ENCODE data around the gene ANO5. TPM values are rescaled to one million over a fixed set of nuclear protein-coding genes. Genes with fewer than 3 reads are reported as not detected.

The ANO5 gene
- total RNA-seq, 1 donor: 0.63 TPM

GRCh38 chr11:22192289-22192641 is 620 bp upstream of the ANO5 start:
- H3K4me3 ChIP-seq (ENCODE audit: low read length): peak overlapping the region; percentile 28
- H3K27me3 ChIP-seq (ENCODE audit: insufficient read depth, low read length): peaks cover 28% of the 10 kb centered on the region
- H3K4me1 ChIP-seq (ENCODE audit: insufficient read depth, low read length): peaks cover 19% of the 10 kb centered on the region
- no peaks in the 10 kb centered on the region for H3K9me3 ChIP-seq (ENCODE audit: low read depth, low read length)

DNA sequence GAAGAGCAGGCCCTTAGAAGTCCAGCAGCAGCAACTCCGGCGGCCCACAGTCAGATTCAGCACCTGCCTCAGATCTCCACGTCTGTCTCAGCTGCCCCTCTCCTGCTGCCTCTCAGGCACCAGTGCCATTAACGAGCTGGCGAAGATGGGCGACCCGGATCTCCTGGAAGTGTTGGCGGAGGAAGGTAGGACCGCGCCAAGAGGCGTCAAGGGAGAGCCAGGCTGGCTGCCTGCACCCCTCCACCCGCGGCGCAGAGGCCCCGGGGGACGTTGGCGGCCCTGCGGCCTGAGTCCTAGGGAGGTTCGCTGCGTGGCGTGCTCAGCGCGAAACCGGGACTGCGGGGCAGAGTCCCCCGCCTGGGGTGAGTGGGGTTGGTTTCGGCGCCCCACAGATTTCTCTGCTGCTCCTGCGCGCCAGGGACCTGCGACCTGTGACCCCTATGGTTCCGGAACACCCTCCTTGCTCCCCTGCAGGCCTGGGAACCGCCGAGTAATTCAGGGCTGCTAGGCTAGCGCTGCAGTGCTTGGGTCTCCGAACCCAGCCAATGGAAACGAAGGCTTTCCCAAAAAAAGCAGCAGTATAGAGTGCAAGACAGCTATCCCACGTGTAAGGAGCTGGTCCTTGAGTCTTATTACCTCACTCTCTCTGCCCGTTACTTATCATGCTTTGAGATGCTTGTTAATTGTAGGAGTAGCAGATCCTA is 615 bp downstream of the ANO5 start:
- H3K27me3 ChIP-seq (ENCODE audit: insufficient read depth, low read length): peaks cover 28% of the 10 kb centered on the region
- H3K4me3 ChIP-seq (ENCODE audit: low read length): peak overlapping the region; percentile 28
- H3K4me1 ChIP-seq (ENCODE audit: insufficient read depth, low read length): peaks cover 19% of the 10 kb centered on the region
- H3K9me3 ChIP-seq (ENCODE audit: low read depth, low read length): no peaks in the 10 kb centered on the region

- Histone ChIP-seq H3K4me3 (ENCODE audit: low read length) (no peak overlapping the region), H3K4me1 (ENCODE audit: insufficient read depth, low read length) (peaks cover 19% of the 10 kb centered on the region), H3K9me3 (ENCODE audit: low read depth, low read length) (no peaks in the 10 kb centered on the region), H3K27me3 (ENCODE audit: insufficient read depth, low read length) (peaks cover 28% of the 10 kb centered on the region)
These were observed 1.4 kb downstream of the ANO5 start for GRCh38 chr11:22194306-22194705.

DNA sequence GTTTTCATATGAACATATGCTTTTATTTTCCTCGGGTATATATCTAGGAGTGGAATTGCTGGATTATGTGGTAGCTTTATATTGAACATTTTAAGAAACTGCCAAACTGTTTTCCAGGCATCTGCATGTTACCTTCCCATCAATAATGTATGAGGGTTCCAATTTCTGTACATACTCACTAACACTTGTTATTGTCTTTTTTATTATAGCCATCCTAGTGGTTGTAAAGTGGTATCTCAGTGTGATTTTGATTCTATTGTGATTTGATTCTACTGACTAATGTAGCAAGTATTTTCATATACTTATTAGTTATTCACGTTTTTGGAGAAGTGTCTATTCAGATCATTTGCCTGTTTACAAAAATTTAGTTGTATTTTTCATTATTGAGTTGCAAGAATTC is 2.0 kb downstream of the ANO5 start:
- Histone ChIP-seq H3K27me3 (ENCODE audit: insufficient read depth, low read length) (peaks cover 28% of the 10 kb centered on the region), H3K9me3 (ENCODE audit: low read depth, low read length) (no peaks in the 10 kb centered on the region), H3K4me3 (ENCODE audit: low read length) (no peak overlapping the region), H3K4me1 (ENCODE audit: insufficient read depth, low read length) (peaks cover 19% of the 10 kb centered on the region)

GRCh38 chr11:22197139-22198005 is 4.5 kb downstream of the ANO5 start:
- Histone ChIP-seq H3K27me3 (ENCODE audit: insufficient read depth, low read length) (peaks cover 17% of the 10 kb centered on the region), H3K4me1 (ENCODE audit: insufficient read depth, low read length) (peaks cover 15% of the 10 kb centered on the region), H3K4me3 (ENCODE audit: low read length) (no peak overlapping the region), H3K9me3 (ENCODE audit: low read depth, low read length) (no peaks in the 10 kb centered on the region)

GRCh38 chr11:22199243-22199642 is 6.4 kb downstream of the ANO5 start:
- Histone ChIP-seq H3K4me3 (ENCODE audit: low read length) (no peak overlapping the region), H3K27me3 (ENCODE audit: insufficient read depth, low read length) (peaks cover 3% of the 10 kb centered on the region), H3K9me3 (ENCODE audit: low read depth, low read length) (no peaks in the 10 kb centered on the region), H3K4me1 (ENCODE audit: insufficient read depth, low read length) (peaks cover 1% of the 10 kb centered on the region)

GRCh38 chr11:22203281-22203680 is 10.4 kb downstream of the ANO5 start:
- H3K4me1 ChIP-seq (ENCODE audit: insufficient read depth, low read length): no peaks in the 10 kb centered on the region
- H3K4me3 ChIP-seq (ENCODE audit: low read length): no peak overlapping the region
- no peaks in the 10 kb centered on the region for H3K9me3 ChIP-seq (ENCODE audit: low read depth, low read length)
- H3K27me3 ChIP-seq (ENCODE audit: insufficient read depth, low read length): no peaks in the 10 kb centered on the region

DNA sequence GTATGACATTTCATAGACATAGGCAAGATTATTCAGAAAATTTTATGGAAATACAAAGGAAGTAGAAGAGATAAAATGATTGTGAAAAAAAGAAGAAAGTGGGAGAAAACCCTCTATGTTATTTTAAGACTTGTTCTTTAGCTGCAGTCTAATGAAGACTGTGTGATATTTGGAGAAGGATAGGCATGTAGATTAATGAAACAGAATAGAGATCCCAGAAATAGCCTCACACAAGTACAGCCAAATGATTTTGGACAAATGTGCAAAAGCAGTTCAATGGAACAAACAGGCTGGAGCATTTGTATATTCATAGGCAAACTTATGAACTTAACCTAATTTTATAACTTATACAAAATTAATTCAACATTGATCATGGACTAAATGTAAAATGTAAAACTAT is 14.3 kb downstream of the ANO5 start:
- no peak overlapping the region for H3K4me3 ChIP-seq (ENCODE audit: low read length)
- no peaks in the 10 kb centered on the region for H3K4me1 ChIP-seq (ENCODE audit: insufficient read depth, low read length)
- H3K27me3 ChIP-seq (ENCODE audit: insufficient read depth, low read length): no peaks in the 10 kb centered on the region
- no peaks in the 10 kb centered on the region for H3K9me3 ChIP-seq (ENCODE audit: low read depth, low read length)

GRCh38 chr11:22208151-22208858 is 15.4 kb downstream of the ANO5 start:
- H3K9me3 ChIP-seq (ENCODE audit: low read depth, low read length): no peaks in the 10 kb centered on the region
- H3K4me3 ChIP-seq (ENCODE audit: low read length): no peak overlapping the region
- H3K4me1 ChIP-seq (ENCODE audit: insufficient read depth, low read length): no peaks in the 10 kb centered on the region
- H3K27me3 ChIP-seq (ENCODE audit: insufficient read depth, low read length): no peaks in the 10 kb centered on the region

GRCh38 chr11:22216940-22217339 is 24.1 kb downstream of the ANO5 start:
- no peaks in the 10 kb centered on the region for H3K27me3 ChIP-seq (ENCODE audit: insufficient read depth, low read length)
- H3K4me3 ChIP-seq (ENCODE audit: low read length): no peak overlapping the region
- H3K9me3 ChIP-seq (ENCODE audit: low read depth, low read length): no peaks in the 10 kb centered on the region
- no peaks in the 10 kb centered on the region for H3K4me1 ChIP-seq (ENCODE audit: insufficient read depth, low read length)

- Histone ChIP-seq H3K4me3 (ENCODE audit: low read length) (no peak overlapping the region), H3K9me3 (ENCODE audit: low read depth, low read length) (no peaks in the 10 kb centered on the region), H3K27me3 (ENCODE audit: insufficient read depth, low read length) (no peaks in the 10 kb centered on the region), H3K4me1 (ENCODE audit: insufficient read depth, low read length) (no peaks in the 10 kb centered on the region)
These were observed 28.3 kb downstream of the ANO5 start for GRCh38 chr11:22221143-22221542.

GRCh38 chr11:22225190-22225589 is 32.3 kb downstream of the ANO5 start:
- H3K27me3 ChIP-seq (ENCODE audit: insufficient read depth, low read length): no peaks in the 10 kb centered on the region
- no peak overlapping the region for H3K4me3 ChIP-seq (ENCODE audit: low read length)
- no peaks in the 10 kb centered on the region for H3K9me3 ChIP-seq (ENCODE audit: low read depth, low read length)
- H3K4me1 ChIP-seq (ENCODE audit: insufficient read depth, low read length): no peaks in the 10 kb centered on the region

GRCh38 chr11:22234743-22235142 is 41.9 kb downstream of the ANO5 start:
- Histone ChIP-seq H3K9me3 (ENCODE audit: low read depth, low read length) (no peaks in the 10 kb centered on the region), H3K4me3 (ENCODE audit: low read length) (no peak overlapping the region), H3K4me1 (ENCODE audit: insufficient read depth, low read length) (no peaks in the 10 kb centered on the region), H3K27me3 (ENCODE audit: insufficient read depth, low read length) (no peaks in the 10 kb centered on the region)

DNA sequence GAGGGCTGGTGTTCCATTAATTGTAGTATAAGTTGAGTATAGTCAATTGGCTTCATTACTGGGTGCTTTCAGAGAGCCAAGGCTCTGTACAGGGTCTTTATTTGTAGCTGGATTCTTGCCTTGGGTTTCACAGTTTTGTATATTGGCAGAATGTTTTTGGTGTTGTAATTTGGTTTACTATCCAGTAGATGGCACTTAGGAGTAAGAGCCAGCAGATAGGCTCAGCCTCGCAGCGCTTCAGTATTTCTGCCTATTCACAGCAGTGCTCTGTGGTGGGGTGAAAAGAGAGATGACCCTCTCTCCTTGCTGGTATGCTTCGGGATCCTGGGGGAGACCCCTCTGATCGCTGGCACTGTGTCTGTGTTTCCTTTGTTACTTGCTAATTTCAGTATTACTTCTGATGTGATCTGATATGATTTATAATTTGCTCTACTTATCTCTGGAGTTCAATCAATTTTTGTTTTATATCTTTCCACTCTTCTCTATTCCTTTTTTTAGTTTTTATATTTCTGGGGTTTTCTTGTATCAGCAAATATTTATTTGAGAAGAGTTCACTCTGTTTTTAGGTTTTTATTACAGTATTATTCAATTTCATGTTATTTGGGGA is 52.2 kb downstream of the ANO5 start:
- H3K27me3 ChIP-seq (ENCODE audit: insufficient read depth, low read length): no peaks in the 10 kb centered on the region
- H3K9me3 ChIP-seq (ENCODE audit: low read depth, low read length): no peaks in the 10 kb centered on the region
- no peak overlapping the region for H3K4me3 ChIP-seq (ENCODE audit: low read length)
- no peaks in the 10 kb centered on the region for H3K4me1 ChIP-seq (ENCODE audit: insufficient read depth, low read length)

- Histone ChIP-seq H3K27me3 (ENCODE audit: insufficient read depth, low read length) (no peaks in the 10 kb centered on the region), H3K4me3 (ENCODE audit: low read length) (no peak overlapping the region), H3K9me3 (ENCODE audit: low read depth, low read length) (no peaks in the 10 kb centered on the region), H3K4me1 (ENCODE audit: insufficient read depth, low read length) (no peaks in the 10 kb centered on the region)
These were observed 54.1 kb downstream of the ANO5 start for GRCh38 chr11:22246992-22247391.
